ENCODE results near the gene NR1H2. TPM values are rescaled to one million over a fixed set of nuclear protein-coding genes. Genes with fewer than 3 reads are reported as not detected.

NR1H2 gene
- total RNA-seq, 1 experiment from 2014 or later, result 38.3 TPM

- Mint-ChIP-seq H3K36me3 (ENCODE audit: insufficient read depth, unreplicated experiment) (peaks cover 49% of the 10 kb centered on the region), H3K27ac (ENCODE audit: unreplicated experiment) (no peak overlapping the region), H3K4me1 (ENCODE audit: low read depth, unreplicated experiment) (peaks cover 2% of the 10 kb centered on the region), H3K4me3 (ENCODE audit: unreplicated experiment) (no peak overlapping the region), H3K9me3 (ENCODE audit: unreplicated experiment) (no peaks in the 10 kb centered on the region), H3K27me3 (ENCODE audit: insufficient read depth, unreplicated experiment) (no peaks in the 10 kb centered on the region)
- intact Hi-C loops (cut with micrococcal nuclease; ENCODE audit: unreplicated experiment), result no loop called here
- ChIA-PET POLR2A (no interaction called here), CTCF (no interaction called here)
- BruUV-seq (replicated peaks), result no TSS peak
- Histone ChIP-seq H3K27me3 (replicated peaks; ENCODE audit: control insufficient read depth, insufficient read depth, low read length) (no peaks in the 10 kb centered on the region), H3K4me1 (peaks cover 6% of the 10 kb centered on the region; the same call in 1 of the 2 replicates), H3K9me3 (no peaks in the 10 kb centered on the region), H3K4me3 (ENCODE audit: low read depth, low read length) (no peak overlapping the region), H3K36me3 (ENCODE audit: control insufficient read depth, insufficient read depth, low read length) (peaks cover 9% of the 10 kb centered on the region)
- no peak for DNase-seq
- TF ChIP-seq, protein P1, sequence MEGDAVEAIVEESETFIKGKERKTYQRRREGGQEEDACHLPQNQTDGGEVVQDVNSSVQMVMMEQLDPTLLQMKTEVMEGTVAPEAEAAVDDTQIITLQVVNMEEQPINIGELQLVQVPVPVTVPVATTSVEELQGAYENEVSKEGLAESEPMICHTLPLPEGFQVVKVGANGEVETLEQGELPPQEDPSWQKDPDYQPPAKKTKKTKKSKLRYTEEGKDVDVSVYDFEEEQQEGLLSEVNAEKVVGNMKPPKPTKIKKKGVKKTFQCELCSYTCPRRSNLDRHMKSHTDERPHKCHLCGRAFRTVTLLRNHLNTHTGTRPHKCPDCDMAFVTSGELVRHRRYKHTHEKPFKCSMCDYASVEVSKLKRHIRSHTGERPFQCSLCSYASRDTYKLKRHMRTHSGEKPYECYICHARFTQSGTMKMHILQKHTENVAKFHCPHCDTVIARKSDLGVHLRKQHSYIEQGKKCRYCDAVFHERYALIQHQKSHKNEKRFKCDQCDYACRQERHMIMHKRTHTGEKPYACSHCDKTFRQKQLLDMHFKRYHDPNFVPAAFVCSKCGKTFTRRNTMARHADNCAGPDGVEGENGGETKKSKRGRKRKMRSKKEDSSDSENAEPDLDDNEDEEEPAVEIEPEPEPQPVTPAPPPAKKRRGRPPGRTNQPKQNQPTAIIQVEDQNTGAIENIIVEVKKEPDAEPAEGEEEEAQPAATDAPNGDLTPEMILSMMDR (IDR thresholded peaks at IDR 0.05; ENCODE audit: insufficient read depth in 1 of 2, low read depth in 1 of 2, low read length in 1 of 2, severe bottlenecking in 1 of 2, unreplicated experiment in 1 of 2), result no peak
Measured at GRCh38 chr19:50379602-50380001, 3.3 kb downstream of the NR1H2 start.

- no peaks in the 10 kb centered on the region for H3K27me3 Mint-ChIP-seq (ENCODE audit: insufficient read depth, unreplicated experiment)
- intact Hi-C loops (cut with micrococcal nuclease; ENCODE audit: unreplicated experiment), result no loop called here
- ChIA-PET POLR2A (no interaction called here), CTCF (no interaction called here)
- no peak overlapping the region for H3K4me3 Mint-ChIP-seq (ENCODE audit: unreplicated experiment)
- no TSS peak for BruUV-seq (replicated peaks)
- no peaks in the 10 kb centered on the region for H3K9me3 Mint-ChIP-seq (ENCODE audit: unreplicated experiment)
- no peak overlapping the region for H3K4me3 ChIP-seq (ENCODE audit: low read depth, low read length)
- TF ChIP-seq, protein P1 (IDR thresholded peaks at IDR 0.05; ENCODE audit: insufficient read depth in 1 of 2, low read depth in 1 of 2, low read length in 1 of 2, severe bottlenecking in 1 of 2, unreplicated experiment in 1 of 2), result no peak
- H3K4me1 ChIP-seq, result peaks cover 6% of the 10 kb centered on the region; the same call in 1 of the 2 replicates
- DNase-seq, result no peak
- peaks cover 54% of the 10 kb centered on the region for H3K36me3 Mint-ChIP-seq (ENCODE audit: insufficient read depth, unreplicated experiment)
- H3K36me3 ChIP-seq (ENCODE audit: control insufficient read depth, insufficient read depth, low read length), result peaks cover 9% of the 10 kb centered on the region
- H3K4me1 Mint-ChIP-seq (ENCODE audit: low read depth, unreplicated experiment), result peaks cover 7% of the 10 kb centered on the region
- no peaks in the 10 kb centered on the region for H3K27me3 ChIP-seq (replicated peaks; ENCODE audit: control insufficient read depth, insufficient read depth, low read length)
- H3K9me3 ChIP-seq, result no peaks in the 10 kb centered on the region
- no peak overlapping the region for H3K27ac Mint-ChIP-seq (ENCODE audit: unreplicated experiment)
Measured at GRCh38 chr19:50380137-50380536, 3.9 kb downstream of the NR1H2 start.

DNA sequence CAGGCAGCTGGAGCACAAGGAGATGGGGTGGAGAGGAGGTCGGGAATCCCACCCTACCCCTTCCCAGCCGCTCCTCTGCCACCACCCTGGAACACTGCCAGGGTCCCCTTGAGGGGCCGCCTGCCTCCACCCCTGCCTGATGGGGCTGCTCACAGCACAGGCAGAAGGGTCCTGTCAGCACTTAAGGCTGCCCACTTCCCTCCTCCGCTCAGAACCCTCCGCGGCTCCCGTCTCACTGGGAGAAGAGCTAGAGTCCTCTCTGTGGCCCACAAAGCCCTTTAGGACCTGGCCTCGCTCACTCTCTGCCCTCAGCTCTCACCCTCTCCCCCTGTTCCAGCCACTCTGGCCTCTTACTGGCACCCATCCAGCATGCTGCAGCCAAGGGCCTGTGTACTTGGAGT, 4.5 kb downstream of the NR1H2 start:
- H3K9me3 Mint-ChIP-seq (ENCODE audit: unreplicated experiment), result no peaks in the 10 kb centered on the region
- H3K4me1 Mint-ChIP-seq (ENCODE audit: low read depth, unreplicated experiment), result peaks cover 10% of the 10 kb centered on the region
- TF ChIP-seq, protein P1 (IDR thresholded peaks at IDR 0.05; ENCODE audit: insufficient read depth in 1 of 2, low read depth in 1 of 2, low read length in 1 of 2, severe bottlenecking in 1 of 2, unreplicated experiment in 1 of 2), result no peak
- ChIA-PET CTCF (no interaction called here), POLR2A (no interaction called here)
- peaks cover 9% of the 10 kb centered on the region for H3K36me3 ChIP-seq (ENCODE audit: control insufficient read depth, insufficient read depth, low read length)
- DNase-seq, result no peak
- peaks cover 57% of the 10 kb centered on the region for H3K36me3 Mint-ChIP-seq (ENCODE audit: insufficient read depth, unreplicated experiment)
- no peaks in the 10 kb centered on the region for H3K27me3 ChIP-seq (replicated peaks; ENCODE audit: control insufficient read depth, insufficient read depth, low read length)
- H3K4me3 ChIP-seq (ENCODE audit: low read depth, low read length), result no peak overlapping the region
- intact Hi-C loops (cut with micrococcal nuclease; ENCODE audit: unreplicated experiment), result no loop called here
- no peak overlapping the region for H3K27ac Mint-ChIP-seq (ENCODE audit: unreplicated experiment)
- BruUV-seq (replicated peaks), result no TSS peak
- no peak overlapping the region for H3K4me3 Mint-ChIP-seq (ENCODE audit: unreplicated experiment)
- peaks cover 6% of the 10 kb centered on the region; the same call in 1 of the 2 replicates for H3K4me1 ChIP-seq
- no peaks in the 10 kb centered on the region for H3K9me3 ChIP-seq
- no peaks in the 10 kb centered on the region for H3K27me3 Mint-ChIP-seq (ENCODE audit: insufficient read depth, unreplicated experiment)

All from Caco-2 (cell line).